Stimulated activated CD4-positive, alpha-beta T cell treated with anti-CD3 and anti-CD28 coated beads, Interleukin-2, amount 100 ng/mL, for 4 hours (primary cell): ENCODE results near the gene FGF9.

Experiments used
- DNase-seq: peaks from one replicate; pipeline ENCODE4 v3.0.0-alpha.2; 2020; ENCODE audit warnings: low read depth

The FGF9 gene

DNA sequence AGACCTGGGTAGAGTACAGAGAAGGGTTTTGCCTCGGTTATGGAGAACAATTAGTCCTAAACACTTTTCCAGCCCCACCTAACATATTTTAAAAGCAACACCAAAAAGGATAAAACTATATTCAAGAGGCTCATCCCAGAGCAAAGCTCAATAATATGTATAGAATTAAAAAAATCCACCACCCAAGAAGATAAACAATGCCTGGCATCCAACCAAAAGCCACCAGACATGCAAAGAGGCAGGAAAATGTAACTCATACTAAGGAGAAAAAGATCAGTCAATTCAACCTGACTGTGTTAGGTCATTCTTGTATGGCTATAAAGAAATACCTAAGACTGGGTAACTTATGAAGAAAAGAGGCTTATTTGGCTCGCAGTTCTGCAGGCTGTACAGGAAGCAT is 39.3 kb downstream of the FGF9 start:
- DNase-seq: no peak

DNA sequence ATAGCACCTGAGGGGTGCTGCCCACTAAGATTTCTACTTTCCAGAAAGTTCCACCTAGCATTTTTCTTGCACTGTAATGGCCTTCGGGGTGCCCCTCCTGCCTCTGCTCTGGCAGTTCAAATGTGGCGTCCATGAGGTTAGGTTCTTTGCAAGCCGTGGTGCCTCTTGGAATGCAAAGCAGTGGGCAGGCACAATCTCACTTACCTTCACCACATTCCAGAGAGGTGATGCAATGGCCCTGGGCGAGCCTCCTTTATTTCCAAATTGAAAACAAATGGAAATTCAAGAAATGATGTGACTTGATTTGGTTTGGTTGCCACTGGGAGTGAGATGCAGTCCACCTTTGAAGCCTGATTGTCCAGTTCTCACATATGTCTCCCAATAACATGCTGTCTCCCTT is 46.9 kb downstream of the FGF9 start:
- DNase-seq: no peak

DNA sequence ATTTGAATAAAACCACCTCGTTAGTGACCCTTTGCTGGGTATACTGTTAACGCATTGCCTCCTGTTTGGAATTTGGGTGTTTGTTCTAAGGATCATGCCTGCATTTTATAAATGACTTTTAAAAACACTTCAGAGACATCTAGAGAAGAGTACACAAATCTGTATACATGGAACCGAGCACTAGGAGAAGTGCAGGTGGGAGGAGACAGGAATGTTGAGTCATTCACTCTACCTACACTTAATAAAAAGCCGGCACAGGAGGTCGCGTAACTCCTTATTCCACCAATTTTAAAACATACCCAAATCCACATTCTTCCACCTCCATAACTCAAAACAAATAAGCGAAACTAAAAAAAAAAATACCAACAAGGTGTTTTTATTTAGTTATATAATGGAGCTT is 48.6 kb downstream of the FGF9 start:
- no peak for DNase-seq

DNA sequence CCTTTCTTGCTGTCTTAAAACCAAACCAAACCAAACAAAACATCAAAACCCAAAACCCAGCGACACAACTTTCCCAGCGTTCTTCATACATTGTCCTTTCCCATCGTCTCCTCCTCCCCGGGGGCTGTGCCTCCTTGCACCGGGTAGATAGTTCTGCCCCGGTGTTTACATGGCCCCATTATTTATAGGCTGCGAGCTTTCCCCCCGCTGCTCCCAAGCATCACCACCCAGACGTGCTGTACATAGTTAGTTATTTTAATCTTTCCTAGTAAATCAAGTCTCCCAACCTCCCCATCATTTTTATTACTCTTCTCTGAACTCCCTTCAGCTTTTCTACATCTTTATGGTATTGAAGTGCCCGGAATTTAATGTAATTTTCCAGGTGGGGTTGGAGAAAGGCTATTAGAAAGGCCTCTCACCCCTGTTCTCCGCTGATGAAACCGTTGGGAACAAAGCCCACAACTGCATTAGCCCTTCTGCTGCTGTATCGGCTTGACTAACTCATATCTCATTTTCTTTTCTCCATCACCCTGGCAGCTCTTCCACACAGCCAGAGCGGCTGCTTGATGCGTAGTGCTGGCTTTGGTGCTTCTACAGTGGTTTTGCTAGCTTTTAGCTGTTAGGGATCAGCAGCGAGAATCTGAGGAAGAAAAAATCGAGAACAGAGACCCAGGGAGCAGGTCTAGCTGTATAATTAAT is 53.1 kb downstream of the FGF9 start:
- no peak for DNase-seq

DNA sequence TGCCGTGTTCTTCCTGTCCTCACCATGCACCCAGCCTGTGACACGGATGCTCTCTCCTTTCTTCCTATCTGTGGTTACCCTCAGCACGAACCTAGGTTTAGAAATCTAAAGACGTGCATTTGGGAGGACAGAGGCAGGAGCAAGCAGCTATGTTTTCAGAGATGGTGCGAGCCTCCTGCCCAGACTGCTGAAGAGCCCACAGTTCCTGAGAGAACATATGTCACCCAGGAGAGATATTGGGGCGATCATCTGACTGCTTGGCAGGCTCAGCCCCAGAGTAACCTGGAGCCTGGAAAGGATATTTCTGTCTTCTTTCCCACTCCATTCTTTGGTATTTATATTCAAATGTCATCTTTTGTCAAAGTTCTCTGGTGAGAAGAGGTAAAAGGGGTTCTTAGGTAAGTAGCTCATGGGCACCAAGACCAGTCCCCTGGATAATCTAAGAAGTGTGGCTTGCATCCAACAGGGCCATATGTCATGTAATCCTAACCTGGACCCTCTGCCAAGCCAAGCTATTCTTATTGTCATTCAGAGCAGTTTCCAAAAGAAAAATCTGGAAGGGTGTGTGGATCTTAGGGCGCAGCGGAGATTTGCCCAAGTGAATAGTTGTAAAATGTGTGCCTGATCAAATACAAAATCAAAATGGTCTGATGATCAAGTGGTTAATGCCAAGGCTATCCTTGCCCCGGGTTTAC is 59.5 kb downstream of the FGF9 start:
- DNase-seq: no peak

DNA sequence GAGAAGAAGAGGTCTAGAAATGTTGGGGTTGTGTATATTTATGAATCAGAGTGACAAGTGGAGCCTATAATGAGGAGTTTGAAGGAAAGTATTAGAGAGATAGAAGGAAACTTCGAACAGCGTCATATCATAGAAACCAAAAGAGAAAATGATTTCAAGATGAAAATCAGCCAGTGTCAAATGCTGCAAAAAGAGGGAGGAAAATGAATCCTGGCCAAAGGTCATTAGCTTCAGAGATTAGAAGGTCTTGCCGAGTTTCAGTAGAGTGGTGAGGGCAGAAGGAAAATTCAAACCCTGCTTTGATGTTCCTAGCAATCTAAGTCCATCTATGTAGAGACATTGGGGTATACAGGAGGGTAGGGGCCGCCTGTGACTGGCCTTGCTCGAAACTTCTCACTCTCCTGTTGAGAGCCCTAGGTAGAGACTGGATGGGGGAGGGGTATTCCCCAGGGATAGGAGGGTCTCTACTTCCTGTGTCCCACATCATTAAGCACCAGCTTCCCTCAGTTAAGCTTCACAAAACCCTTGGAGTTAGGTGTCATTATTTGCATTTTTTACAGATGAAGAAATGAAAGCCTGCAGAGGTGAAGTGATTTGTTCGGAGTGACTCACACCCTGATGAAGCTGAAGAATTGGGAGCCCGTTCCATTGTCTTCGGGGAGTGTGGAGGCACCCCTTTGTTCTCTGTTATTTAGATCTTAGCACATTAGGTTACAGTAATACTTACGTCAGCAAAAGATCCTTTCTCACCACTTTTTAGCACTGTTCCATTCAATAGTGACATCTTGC is 62.8 kb downstream of the FGF9 start:
- no peak for DNase-seq

DNA sequence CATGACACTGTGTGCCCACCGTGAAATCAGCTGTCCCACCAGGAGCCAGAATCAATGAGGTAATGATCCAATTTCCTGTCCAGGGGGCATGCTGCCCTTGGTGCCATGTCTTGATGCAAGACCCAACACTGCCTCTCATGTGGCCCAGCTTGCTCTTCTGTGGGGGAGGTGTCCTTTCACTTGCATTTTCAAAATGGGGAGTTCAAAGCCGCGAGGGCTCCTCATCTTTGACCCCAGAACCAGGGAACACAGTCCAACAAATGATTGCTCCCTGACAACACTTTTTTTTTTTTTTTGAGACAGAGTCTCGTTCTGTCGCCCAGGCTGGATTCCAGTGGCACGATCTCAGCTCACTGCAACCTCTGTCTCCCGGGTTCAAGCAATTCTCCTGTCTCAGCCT is 64.1 kb downstream of the FGF9 start:
- DNase-seq: no peak

- no peak for DNase-seq
Observed at GRCh38 chr13:21735701-21736401, 65.0 kb downstream of the FGF9 start.

DNA sequence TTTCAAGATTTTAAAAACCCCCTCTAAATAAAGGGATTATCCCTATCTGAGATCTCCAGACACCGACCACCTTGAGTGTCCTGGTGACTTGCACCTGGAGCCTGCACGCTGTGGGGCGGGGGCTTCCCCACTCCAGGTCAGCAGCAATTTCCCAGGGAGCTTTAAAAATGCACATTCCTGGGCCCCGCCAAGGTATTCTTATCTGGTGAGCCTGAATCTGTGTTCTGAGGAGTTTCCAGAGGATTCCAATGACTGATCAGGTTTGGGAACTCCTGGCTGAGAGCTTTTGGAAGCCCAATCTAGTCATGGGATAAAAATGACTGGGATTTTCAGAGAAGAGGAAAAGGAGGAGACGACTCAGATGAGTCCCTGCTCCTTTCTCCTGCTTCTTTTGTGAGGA is 66.1 kb downstream of the FGF9 start:
- no peak for DNase-seq

- no peak for DNase-seq
Observed at GRCh38 chr13:21738630-21739029, 67.8 kb downstream of the FGF9 start.

GRCh38 chr13:21739771-21740170 is 68.9 kb downstream of the FGF9 start:
- no peak for DNase-seq

DNA sequence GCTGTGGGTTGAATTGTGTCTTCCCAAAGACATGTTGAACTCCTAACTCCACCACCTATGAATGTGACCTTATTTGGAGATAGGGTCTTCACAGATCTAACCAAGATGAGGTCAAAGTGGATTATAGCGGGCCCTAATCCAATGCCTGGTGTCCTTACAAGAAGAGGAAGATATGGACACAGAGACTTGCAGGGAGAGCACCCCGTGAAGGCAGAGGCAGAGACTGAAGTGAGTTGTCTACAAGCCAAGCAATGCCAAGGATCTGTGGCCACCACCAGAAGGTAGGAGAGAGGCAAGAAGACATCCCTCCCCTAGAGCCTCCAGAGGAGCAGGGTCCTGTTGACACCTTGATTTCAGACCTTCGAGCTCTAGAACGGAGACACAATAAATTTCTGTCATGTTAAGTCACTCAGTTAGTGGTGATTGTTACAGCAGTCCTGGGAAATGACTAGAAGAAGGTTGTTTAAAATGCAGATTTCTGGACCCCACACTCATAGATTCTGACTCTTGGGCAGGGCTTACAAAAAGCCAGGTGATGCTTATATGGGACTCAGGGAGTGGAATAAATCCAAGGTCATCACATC is 70.6 kb downstream of the FGF9 start:
- DNase-seq: no peak

- no peak for DNase-seq
Observed at GRCh38 chr13:21742096-21742495, 71.2 kb downstream of the FGF9 start.

GRCh38 chr13:21744149-21744548 is 73.3 kb downstream of the FGF9 start:
- no peak for DNase-seq

DNA sequence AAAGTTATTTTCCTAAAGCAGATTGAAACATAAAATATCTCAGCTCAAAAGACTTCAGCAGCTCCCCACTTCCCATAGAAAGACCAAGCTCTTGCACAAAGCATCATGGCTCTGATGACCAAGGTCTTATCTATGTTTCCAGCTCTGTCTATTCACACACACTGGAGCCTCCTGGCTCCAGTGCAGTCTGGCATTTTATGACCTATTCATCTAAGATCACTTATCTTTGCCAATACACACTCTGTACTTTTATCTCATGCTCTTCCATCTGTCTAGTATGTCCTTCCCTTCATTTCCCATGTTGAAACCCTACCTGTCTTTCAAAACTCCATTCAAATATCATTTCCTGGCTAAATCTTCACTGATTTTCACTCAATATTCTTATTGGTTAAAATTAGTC is 74.4 kb downstream of the FGF9 start:
- DNase-seq: no peak

GRCh38 chr13:21747456-21747855 is 76.6 kb downstream of the FGF9 start:
- DNase-seq: no peak

- DNase-seq: no peak
Observed at GRCh38 chr13:21748166-21748565, 77.3 kb downstream of the FGF9 start.

DNA sequence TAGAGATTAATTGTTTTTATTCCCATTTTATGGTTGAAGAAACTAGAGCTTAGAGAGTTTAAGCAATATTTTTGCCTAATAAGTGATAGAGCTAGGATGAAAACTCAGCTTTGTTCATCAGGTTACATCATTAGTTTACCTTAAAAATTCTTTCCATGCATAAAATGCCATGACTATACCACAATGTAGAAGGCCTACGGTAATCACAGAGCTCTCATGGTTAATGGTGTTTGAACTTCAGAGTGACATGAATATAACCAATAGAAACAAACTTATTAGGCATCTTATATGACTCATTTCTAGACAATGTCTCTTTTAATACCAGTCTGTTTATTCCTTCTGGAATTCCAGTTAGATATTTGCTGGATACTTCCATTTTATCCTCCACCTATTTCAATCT is 78.5 kb downstream of the FGF9 start:
- DNase-seq: no peak

DNA sequence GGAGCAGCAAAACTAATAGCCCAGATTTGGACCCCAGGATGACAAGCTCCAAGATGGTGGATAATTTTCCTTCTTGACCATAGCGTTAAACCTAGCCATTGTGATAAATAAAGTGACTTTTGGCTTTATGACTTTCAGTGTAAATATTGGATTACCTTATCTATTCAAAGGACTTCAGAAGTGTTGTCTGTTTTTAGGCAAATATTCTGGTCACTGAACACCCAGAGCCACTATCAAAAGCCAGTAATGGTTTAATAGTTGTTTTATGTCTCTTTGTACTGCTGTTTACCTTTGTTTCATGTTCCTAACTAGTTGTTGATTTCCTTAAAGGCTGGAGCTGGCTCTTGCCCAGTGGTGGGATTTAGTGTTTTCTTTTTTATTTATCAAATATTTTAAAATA is 81.6 kb downstream of the FGF9 start:
- DNase-seq: no peak

GRCh38 chr13:21753117-21753729 is 82.3 kb downstream of the FGF9 start:
- DNase-seq: no peak
